Activated CD8-positive, alpha-beta T cell treated with anti-CD3 and anti-CD28 coated beads for 36 hours (primary cell): ENCODE results near the gene OLFML2A. TPM values are rescaled to one million over a fixed set of nuclear protein-coding genes. Genes with fewer than 3 reads are reported as not detected.

ENCODE experiments used
- ATAC-seq: fragments of 200-7000 bp; cut with Tn5 transposase; one replicate; pipeline ENCODE4 v1.10.0; 2021; ENCODE audit warnings: mild to moderate bottlenecking, moderate library complexity
- CTCF ChIA-PET: fragments of 350-600 bp; sonication (Branson Sonifier 250); formaldehyde crosslinking; loops from one replicate; lab custom pipeline; 2021; ENCODE audit warnings: antibody characterized with exemption; lab: Charles Lee
- POLR2A ChIA-PET: fragments of 350-600 bp; sonication (Branson Sonifier 250); formaldehyde crosslinking; loops from one replicate; lab custom pipeline; 2021; ENCODE audit warnings: antibody characterized with exemption; lab: Charles Lee
- DNase-seq: peaks from one replicate; pipeline ENCODE4 v3.0.0-alpha.2; 2020
- H3K27ac Mint-ChIP-seq: one replicate; pipeline ENCODE4 v1.8.0; 2021; ENCODE audit warnings: mild to moderate bottlenecking, mixed read lengths
- H3K27me3 Mint-ChIP-seq: one replicate; pipeline ENCODE4 v1.8.0; 2021; ENCODE audit warnings: mixed read lengths
- H3K36me3 Mint-ChIP-seq: one replicate; pipeline ENCODE4 v1.8.0; 2021; ENCODE audit warnings: low read depth, mixed read lengths
- H3K4me1 Mint-ChIP-seq: one replicate; pipeline ENCODE4 v1.8.0; 2021; ENCODE audit warnings: low read depth, mixed read lengths
- H3K4me3 Mint-ChIP-seq: one replicate; pipeline ENCODE4 v1.8.0; 2021; ENCODE audit warnings: mild to moderate bottlenecking, moderate library complexity, mixed read lengths
- H3K9me3 Mint-ChIP-seq: one replicate; pipeline ENCODE4 v1.8.0; 2021; ENCODE audit warnings: mixed read lengths
- intact Hi-C: fragments of 100-400 bp; cut with micrococcal nuclease; formaldehyde crosslinking; loops from one replicate; pipeline ENCODE4 v1.10.0; 2022
- total RNA-seq, 2 experiments: library from RNA; stranded (reverse); gene quantifications; one replicate each; pipeline ENCODE4 v1.2.3, GENCODE V29; 2021
- TF ChIP-seq, protein P1 (sequence below): fragments of 200-600 bp; IDR thresholded peaks from one replicate; pipeline ENCODE4 v1.8.0; 2022; ENCODE audit warnings: antibody characterized with exemption, mild to moderate bottlenecking

Gene OLFML2A
- total RNA-seq, 2 experiments from 2014 or later, result not detected

DNA sequence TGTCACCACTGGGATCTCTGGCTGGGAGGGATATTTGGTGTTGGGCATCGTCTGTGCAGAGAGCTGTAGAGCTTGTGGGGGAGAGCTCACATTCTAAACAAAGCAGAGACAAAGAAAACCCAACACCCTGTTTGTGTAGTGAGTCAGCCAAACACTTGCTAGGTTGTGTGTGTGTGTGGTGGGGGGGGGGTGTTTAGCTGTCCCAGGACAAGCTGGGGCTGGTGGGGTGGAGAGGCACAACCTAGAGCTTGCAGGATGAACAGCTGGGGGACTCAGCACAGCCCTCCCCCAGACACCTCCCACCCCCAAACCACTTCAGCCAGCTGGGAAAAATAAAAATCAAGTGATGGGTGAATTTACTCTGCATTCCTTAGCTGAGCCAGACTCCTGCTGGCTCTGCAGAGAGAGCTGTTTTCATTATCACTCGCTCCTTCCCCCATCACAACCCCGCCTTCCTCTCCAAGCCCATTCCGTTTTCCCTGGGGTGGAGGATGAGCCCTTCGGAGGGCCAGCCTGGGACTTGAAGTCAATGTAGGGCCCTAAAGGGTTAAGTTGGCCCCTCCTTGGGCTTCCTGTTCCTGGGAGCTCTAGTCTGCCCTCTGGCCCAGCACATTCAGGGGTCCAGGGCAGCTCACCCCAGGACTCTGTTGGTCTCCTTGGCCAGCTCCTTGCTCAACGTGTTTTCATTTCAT is 2.6 kb downstream of the OLFML2A start:
- POLR2A ChIA-PET, result interaction anchor here (0.6 to 1.5 kb wide), 3 partner anchors 8 to 77 kb away, joined by 3 to 5 read pairs (median 3); no protein-coding TSS in a partner anchor
- intact Hi-C loops, result no loop called here
- Mint-ChIP-seq H3K27me3 (peaks cover 28% of the 10 kb centered on the region), H3K36me3 (no peaks in the 10 kb centered on the region), H3K27ac (no peak overlapping the region), H3K9me3 (no peaks in the 10 kb centered on the region), H3K4me1 (peaks cover 8% of the 10 kb centered on the region), H3K4me3 (no peak overlapping the region)
- TF ChIP-seq, protein P1, sequence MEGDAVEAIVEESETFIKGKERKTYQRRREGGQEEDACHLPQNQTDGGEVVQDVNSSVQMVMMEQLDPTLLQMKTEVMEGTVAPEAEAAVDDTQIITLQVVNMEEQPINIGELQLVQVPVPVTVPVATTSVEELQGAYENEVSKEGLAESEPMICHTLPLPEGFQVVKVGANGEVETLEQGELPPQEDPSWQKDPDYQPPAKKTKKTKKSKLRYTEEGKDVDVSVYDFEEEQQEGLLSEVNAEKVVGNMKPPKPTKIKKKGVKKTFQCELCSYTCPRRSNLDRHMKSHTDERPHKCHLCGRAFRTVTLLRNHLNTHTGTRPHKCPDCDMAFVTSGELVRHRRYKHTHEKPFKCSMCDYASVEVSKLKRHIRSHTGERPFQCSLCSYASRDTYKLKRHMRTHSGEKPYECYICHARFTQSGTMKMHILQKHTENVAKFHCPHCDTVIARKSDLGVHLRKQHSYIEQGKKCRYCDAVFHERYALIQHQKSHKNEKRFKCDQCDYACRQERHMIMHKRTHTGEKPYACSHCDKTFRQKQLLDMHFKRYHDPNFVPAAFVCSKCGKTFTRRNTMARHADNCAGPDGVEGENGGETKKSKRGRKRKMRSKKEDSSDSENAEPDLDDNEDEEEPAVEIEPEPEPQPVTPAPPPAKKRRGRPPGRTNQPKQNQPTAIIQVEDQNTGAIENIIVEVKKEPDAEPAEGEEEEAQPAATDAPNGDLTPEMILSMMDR, result no peak
- ATAC-seq, result no peak
- DNase-seq, result no peak
- CTCF ChIA-PET, result interaction anchor here (1.1 to 13.8 kb wide), 7 partner anchors 9 to 162 kb away, joined by 3 to 431 read pairs (median 4); partner anchors contain the start of genes NR6A1 and WDR38

DNA sequence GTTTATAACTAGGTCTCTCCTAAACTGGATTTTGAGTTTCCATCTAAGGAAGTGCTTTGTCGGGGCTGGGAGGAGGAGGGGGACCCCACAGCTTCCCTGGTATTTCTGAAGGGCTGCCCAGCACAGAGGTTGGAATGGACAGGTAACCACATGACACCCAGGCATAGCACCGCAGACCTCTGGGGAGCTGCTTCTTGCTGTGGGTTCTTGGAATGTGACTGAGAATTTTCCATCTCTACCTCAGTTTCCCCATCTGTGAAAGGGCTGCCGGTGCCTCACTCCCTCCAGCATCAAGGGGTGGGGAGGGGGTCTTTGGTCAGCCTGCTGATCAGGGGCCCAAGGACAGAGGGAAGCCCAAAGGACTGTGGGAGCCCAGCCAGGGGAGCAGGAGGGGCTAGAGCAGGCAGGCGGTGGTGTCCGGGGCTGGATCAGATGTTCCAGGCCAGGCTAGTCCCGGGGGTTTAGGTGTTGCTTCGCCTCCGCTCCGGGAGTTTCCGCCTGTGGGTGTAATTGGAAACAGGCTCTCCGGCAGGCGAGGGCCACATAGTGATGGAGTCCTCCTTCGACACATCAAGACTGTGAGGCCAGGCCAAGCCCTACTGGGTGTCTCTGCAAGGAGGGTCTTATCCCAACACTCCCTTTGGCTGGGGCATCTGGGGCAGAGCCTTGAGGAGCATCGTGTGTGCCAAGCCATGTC is 3.3 kb downstream of the OLFML2A start:
- Mint-ChIP-seq H3K4me1 (peaks cover 6% of the 10 kb centered on the region), H3K27ac (no peak overlapping the region), H3K4me3 (no peak overlapping the region), H3K36me3 (no peaks in the 10 kb centered on the region), H3K27me3 (peaks cover 24% of the 10 kb centered on the region), H3K9me3 (no peaks in the 10 kb centered on the region)
- intact Hi-C loops, result no loop called here
- TF ChIP-seq, protein P1, result no peak
- DNase-seq (no peak), ATAC-seq (no peak)
- POLR2A ChIA-PET, result interaction anchor here (0.6 to 1.5 kb wide), 2 partner anchors 9 to 75 kb away, joined by 3 to 5 read pairs; no protein-coding TSS in a partner anchor
- CTCF ChIA-PET, result interaction anchor here (1.1 to 13.8 kb wide), 6 partner anchors 8 to 163 kb away, joined by 3 to 431 read pairs (median 4); partner anchors contain the start of genes NR6A1 and WDR38

DNA sequence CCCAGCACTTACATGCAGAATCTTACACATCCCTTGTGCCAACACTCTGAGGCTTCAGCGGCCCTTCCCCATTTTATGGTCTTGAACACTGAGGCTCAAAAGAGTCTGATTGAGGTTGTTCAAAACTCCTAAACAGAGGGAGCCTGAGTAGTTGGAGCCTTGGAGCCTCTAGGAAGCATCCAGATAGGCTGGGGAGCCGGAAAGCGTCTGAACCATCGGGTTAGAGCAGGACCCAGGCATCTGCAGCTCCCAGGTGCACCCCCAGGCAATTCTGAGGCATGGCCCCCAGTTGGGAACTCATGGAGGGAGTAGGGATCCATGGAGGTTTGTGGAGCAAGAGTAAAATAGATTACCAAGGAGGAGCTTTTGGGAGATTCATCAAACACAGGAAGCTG is 3.8 kb downstream of the OLFML2A start:
- ATAC-seq (no peak), DNase-seq (no peak)
- Mint-ChIP-seq H3K4me3 (no peak overlapping the region), H3K27me3 (peaks cover 18% of the 10 kb centered on the region), H3K27ac (no peak overlapping the region), H3K9me3 (no peaks in the 10 kb centered on the region), H3K4me1 (peaks cover 6% of the 10 kb centered on the region), H3K36me3 (no peaks in the 10 kb centered on the region)
- ChIA-PET CTCF (interaction anchor here (1.3 to 13.8 kb wide), 2 partner anchors 15 to 74 kb away, joined by 3 to 431 read pairs; partner anchors contain the start of gene WDR38), POLR2A (no interaction called here)
- TF ChIP-seq, protein P1, result no peak
- intact Hi-C loops, result no loop called here

DNA sequence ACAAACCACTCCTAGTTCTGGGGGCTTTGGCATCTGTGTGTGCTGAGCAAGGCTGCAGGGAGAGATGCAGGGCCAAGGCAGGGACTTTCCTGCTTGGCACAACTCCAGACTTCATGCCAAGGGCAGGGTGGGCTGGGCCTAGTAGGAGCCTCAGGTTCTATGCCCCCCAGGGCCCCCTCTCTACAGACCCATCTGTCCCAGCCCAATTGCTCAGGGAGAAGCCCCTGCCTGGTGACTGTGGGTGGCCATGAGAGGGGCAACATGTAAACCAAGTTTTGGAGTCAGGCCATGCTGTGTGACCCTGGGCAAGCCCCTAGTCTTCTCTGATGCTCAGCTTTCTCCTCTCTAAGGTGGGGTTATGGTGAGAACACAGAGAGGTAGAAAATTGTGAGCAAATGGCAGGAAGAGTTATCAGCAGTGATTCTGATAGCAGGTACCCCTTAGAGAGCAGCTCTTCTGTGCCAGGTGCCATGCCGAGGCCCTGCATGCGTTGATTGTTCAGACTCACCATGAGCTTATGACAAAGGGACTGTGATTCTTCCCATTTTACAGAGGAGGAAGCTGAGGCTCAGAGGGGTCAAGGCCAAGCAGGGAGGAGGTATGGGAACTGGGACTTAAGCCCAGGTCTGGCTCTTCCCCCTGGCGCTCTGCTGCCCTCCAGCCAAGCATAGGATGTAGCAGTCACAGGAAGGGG is 5.2 kb downstream of the OLFML2A start:
- TF ChIP-seq, protein P1, result no peak
- intact Hi-C loops, result no loop called here
- no peaks in the 10 kb centered on the region for H3K9me3 Mint-ChIP-seq
- peaks cover 9% of the 10 kb centered on the region for H3K27me3 Mint-ChIP-seq
- no peak overlapping the region for H3K4me3 Mint-ChIP-seq
- ChIA-PET CTCF (interaction anchor here (0.7 to 1.6 kb wide), 4 partner anchors 8 to 71 kb away, joined by 3 to 5 read pairs (median 3); partner anchors contain the start of genes NR6A1 and WDR38), POLR2A (interaction anchor here (1.3 kb wide), 1 partner anchor 10 kb away, joined by 5 read pairs; no protein-coding TSS in a partner anchor)
- peaks cover 2% of the 10 kb centered on the region for H3K4me1 Mint-ChIP-seq
- no peak overlapping the region for H3K27ac Mint-ChIP-seq
- no peak for DNase-seq
- no peak for ATAC-seq
- H3K36me3 Mint-ChIP-seq, result no peaks in the 10 kb centered on the region
